ENCODE data around the gene TP53TG5. TPM values are rescaled to one million over a fixed set of nuclear protein-coding genes. Genes with fewer than 3 reads are reported as not detected.

Gene TP53TG5
- total and polyA plus RNA-seq, 10 of the 15 experiments (the other 5 are each of a cell fraction or from before 2014, with no cell fraction given) = 0.24 TPM; not detected in 9

- H3K4me2 ChIP-seq (ENCODE audit: control insufficient read depth, insufficient read depth) = peak within 1 kb of the TSS; percentile 81
- no peaks in the 10 kb centered on the region for H3K36me3 ChIP-seq (ENCODE audit: control insufficient read depth in 2 of 2, insufficient read depth in 2 of 2, low read length in 1 of 2)
- H3K4me1 ChIP-seq (ENCODE audit: control insufficient read depth, insufficient read depth, low read length) = peaks cover 6% of the 10 kb centered on the region
- DNase-seq (ENCODE audit: low read depth, low spot score) = no peak
- no peak for TF ChIP-seq ZNF274 (IDR thresholded peaks at IDR 0.05; ENCODE audit: insufficient read depth, insufficient read length)
- peak; percentile 54; the same call in 1 of the 2 replicates for TF ChIP-seq NKRF (conservative IDR thresholded peaks at IDR 0.05)
- peak; percentile 84 for TF ChIP-seq IKZF1 (conservative IDR thresholded peaks at IDR 0.05)
- TF ChIP-seq, protein P1, sequence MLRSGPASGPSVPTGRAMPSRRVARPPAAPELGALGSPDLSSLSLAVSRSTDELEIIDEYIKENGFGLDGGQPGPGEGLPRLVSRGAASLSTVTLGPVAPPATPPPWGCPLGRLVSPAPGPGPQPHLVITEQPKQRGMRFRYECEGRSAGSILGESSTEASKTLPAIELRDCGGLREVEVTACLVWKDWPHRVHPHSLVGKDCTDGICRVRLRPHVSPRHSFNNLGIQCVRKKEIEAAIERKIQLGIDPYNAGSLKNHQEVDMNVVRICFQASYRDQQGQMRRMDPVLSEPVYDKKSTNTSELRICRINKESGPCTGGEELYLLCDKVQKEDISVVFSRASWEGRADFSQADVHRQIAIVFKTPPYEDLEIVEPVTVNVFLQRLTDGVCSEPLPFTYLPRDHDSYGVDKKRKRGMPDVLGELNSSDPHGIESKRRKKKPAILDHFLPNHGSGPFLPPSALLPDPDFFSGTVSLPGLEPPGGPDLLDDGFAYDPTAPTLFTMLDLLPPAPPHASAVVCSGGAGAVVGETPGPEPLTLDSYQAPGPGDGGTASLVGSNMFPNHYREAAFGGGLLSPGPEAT (IDR thresholded peaks at IDR 0.05; ENCODE audit: low read depth) = 0 out of 2 replicates have a peak, but pooled peaks have one; percentile 24
- TF ChIP-seq DPF2 (IDR thresholded peaks at IDR 0.05) = 0 out of 2 replicates have a peak, but pooled peaks have one; percentile 12
- TF ChIP-seq BHLHE40 (IDR thresholded peaks at IDR 0.05; ENCODE audit: borderline replicate concordance in 1 of 2, low read depth in 2 of 2, low read length in 1 of 2) = peak in 1 of 2 experiments; percentile 31; a peak in 1 of 4 replicates
- peak; percentile 79 for TF ChIP-seq POLR2A (IDR thresholded peaks at IDR 0.05; ENCODE audit: low read depth, low read length)
- peak; percentile 66; the same call in 1 of the 2 replicates for TF ChIP-seq TCF12 (IDR thresholded peaks at IDR 0.05; ENCODE audit: low read depth, low read length)
- peak in 1 of 2 experiments; percentile 60; a peak in 1 of 4 replicates for TF ChIP-seq IKZF2 (IDR thresholded peaks at IDR 0.05)
- TF ChIP-seq LARP7 (IDR thresholded peaks at IDR 0.05) = 0 out of 2 replicates have a peak, but pooled peaks have one; percentile 29
- peak; percentile 73; the same call in 1 of the 2 replicates for TF ChIP-seq POLR2AphosphoS5 (IDR thresholded peaks at IDR 0.05; ENCODE audit: low read length)
- TF ChIP-seq MEF2B (IDR thresholded peaks at IDR 0.05; ENCODE audit: partially characterized antibody, poor library complexity, severe bottlenecking) = peak; percentile 71
- no peak for TF ChIP-seq FOXK2 (IDR thresholded peaks at IDR 0.05)
- TF ChIP-seq NR2F1 (conservative IDR thresholded peaks at IDR 0.05) = 0 out of 2 replicates have a peak, but pooled peaks have one; percentile 24
- no peak for TF ChIP-seq ATF7 (IDR thresholded peaks at IDR 0.05; ENCODE audit: low read depth)
- no peak for TF ChIP-seq NFYB (IDR thresholded peaks at IDR 0.05; ENCODE audit: insufficient read depth, low read depth, low read length)
- no peaks in the 10 kb centered on the region for H3K79me2 ChIP-seq (ENCODE audit: control insufficient read depth, insufficient read depth, low read length)
- H3K27ac ChIP-seq (ENCODE audit: control insufficient read depth, insufficient read depth) = no peak within 1 kb of the TSS
- intact Hi-C loops (cut with micrococcal nuclease; ENCODE audit: unreplicated experiment) = no loop called here
- H2AFZ ChIP-seq (ENCODE audit: control insufficient read depth, low read depth, low read length) = no peak within 1 kb of the TSS
- no TSS peak for BruUV-seq (replicated peaks)
- FAIRE-seq = no peak
- in situ Hi-C loops (cut with MboI) = no loop called here
- CTCF ChIA-PET = interaction anchor here (1.2 to 3.8 kb wide), 4 partner anchors 11 to 39 kb away, joined by 3 to 13 read pairs (median 3); no protein-coding TSS in a partner anchor
- H3K27me3 ChIP-seq (replicated peaks in 1 of 2; ENCODE audit: control insufficient read depth in 2 of 2, insufficient read depth in 2 of 2, low read length in 1 of 2) = 0 out of 4 replicates have a peak, but pooled peaks cover 0 to 6% of the 10 kb centered on the region in 2 experiments
- H3K9me3 ChIP-seq (replicated peaks; ENCODE audit: control insufficient read depth, insufficient read depth, low read length) = no peaks in the 10 kb centered on the region
- H3K9ac ChIP-seq (ENCODE audit: control insufficient read depth, insufficient read depth, low read length) = no peak within 1 kb of the TSS
- 4% methylated on average over 40 of the region's 77 CpGs for WGBS (ENCODE audit: insufficient coverage, insufficient replicate concordance, low lambda C conversion rate, missing lambda C conversion rate)
- RAD21 ChIA-PET (ENCODE audit: unreplicated experiment) = interaction anchor here (0.7 to 1.7 kb wide), 5 partner anchors 11 to 23 kb away, joined by 3 to 5 read pairs (median 4); partner anchors contain the start of gene SYS1
- peak within 1 kb of the TSS; percentile 49; the same call in 1 of the 2 replicates for H3K4me3 ChIP-seq
- SMC1A ChIA-PET (ENCODE audit: uncharacterized antibody, unreplicated experiment) = interaction anchor here (0.8 to 1.8 kb wide), 5 partner anchors 7 to 89 kb away, joined by 3 to 9 read pairs (median 4); partner anchors contain the start of gene SYS1
- peak; percentile 84 for ATAC-seq
- POLR2A ChIA-PET = interaction anchor here (0.9 to 1.7 kb wide), 4 partner anchors 12 to 110 kb away, joined by 4 to 8 read pairs (median 6); no protein-coding TSS in a partner anchor
- peaks cover 2% of the 10 kb centered on the region; the same call in 1 of the 2 replicates for H4K20me1 ChIP-seq (ENCODE audit: control insufficient read depth, insufficient read depth)
Measured at GRCh38 chr20:45347936-45348778, 30.0 kb downstream of the TP53TG5 start, which contains the start of gene SDC4. SDC4 (minus strand) TSS chr20:45348424; CDS start chr20:45348384, 40 bp downstream.

Measured in GM12878 (cell line).